K562 (cell line): ENCODE measurements around the gene SENP7. TPM values are rescaled to one million over a fixed set of nuclear protein-coding genes. Genes with fewer than 3 reads are reported as not detected.

ENCODE experiments used
- ATAC-seq: fragments of 200-7000 bp; cut with Tn5 transposase; 3 replicates; pipeline ENCODE4 v1.9.1; 2020; ENCODE audit warnings: moderate library complexity
- BruUV-seq: library from RNA; stranded (reverse); fragments of 400-500 nt; replicated peaks from 2 replicates; lab custom pipeline; 2021; lab: Mats Ljungman, UMichigan
- CTCF ChIA-PET: fragments of 300-600 bp; formaldehyde crosslinking; extraction: SDS; loops from one replicate; lab custom pipeline; 2021; ENCODE audit warnings: low intra/inter-chr PET ratio; lab: Yijun Ruan, JAX
- POLR2A ChIA-PET: fragments of 300-600, 350-650 bp; sonication (Branson Sonifier 250); formaldehyde crosslinking; extraction: SDS; loops from one replicate; lab custom pipeline; 2021; ENCODE audit warnings: antibody characterized with exemption, inconsistent platforms; lab: Yijun Ruan, JAX
- DNase-seq, 4 experiments: peaks; one replicate each; pipeline versions ENCODE4 v3.0.0 to v3.0.0-alpha.2; 2011 to 2018; ENCODE audit warnings: low spot score in 3 of 4, mixed read lengths in 3 of 4; ENCODE audit errors: extremely low read depth in 1 of 4
- FAIRE-seq: peaks from 2 replicates; lab custom pipeline; 2011; peaks lifted over from hg19 to GRCh38; lab: Jason Lieb, UNC
- H2AFZ ChIP-seq: 2 replicates; pipeline ENCODE4 v1.6.0; 2011; ENCODE audit warnings: low read depth, low read length, control low read depth, inconsistent platforms
- H3K27ac ChIP-seq: fragments of 200-600 bp; 3 replicates; pipeline ENCODE4 v1.8.0; 2011; ENCODE audit warnings: low read depth, mild to moderate bottlenecking, control low read depth, inconsistent platforms, low read length, moderate library complexity, mixed read lengths; ENCODE audit errors: extremely low read depth
- H3K27me3 ChIP-seq, 2 experiments: fragments of 300-600 bp in 1 of 2; 2 replicates in 1 of 2; 3 replicates in 1 of 2; pipeline versions ENCODE4 v1.6.0 to v1.8.0; 2011; ENCODE audit warnings: inconsistent platforms in 2 of 2, low read length in 2 of 2, mild to moderate bottlenecking in 1 of 2, mixed read lengths in 1 of 2, moderate library complexity in 1 of 2; ENCODE audit not compliant: control insufficient read depth in 2 of 2, insufficient read depth in 2 of 2
- H3K36me3 ChIP-seq: fragments of 300-600 bp; 3 replicates; pipeline ENCODE4 v1.8.0; 2011; ENCODE audit warnings: mild to moderate bottlenecking, low read length, inconsistent platforms; ENCODE audit not compliant: control insufficient read depth, insufficient read depth
- H3K4me1 ChIP-seq, 2 experiments: fragments of 200-600 bp in 1 of 2; replicated peaks in 1 of 2; 2 replicates in 1 of 2; 3 replicates in 1 of 2; pipeline versions ENCODE4 v1.5.1 to v1.8.0; 2011; ENCODE audit warnings: inconsistent platforms in 2 of 2, low read length in 2 of 2, mild to moderate bottlenecking in 1 of 2, mixed read lengths in 1 of 2, moderate library complexity in 1 of 2; ENCODE audit not compliant: control insufficient read depth in 2 of 2, insufficient read depth in 2 of 2
- H3K4me2 ChIP-seq: 2 replicates; pipeline ENCODE4 v1.6.1; 2011; ENCODE audit warnings: low read length, control low read depth, inconsistent platforms, mixed read lengths; ENCODE audit not compliant: insufficient read depth
- H3K4me3 ChIP-seq: fragments of 200-600 bp; sonication (generic), shearing (Covaris generic); 2 replicates; pipeline ENCODE4 v1.5.1; 2016; ENCODE audit warnings: control low read depth, inconsistent platforms
- H3K79me2 ChIP-seq: fragments of 200-600 bp; 3 replicates; pipeline ENCODE4 v1.8.0; 2011; ENCODE audit warnings: low read length, inconsistent platforms; ENCODE audit not compliant: control insufficient read depth, insufficient read depth
- H3K9ac ChIP-seq, 2 experiments: 2 replicates each; pipeline versions ENCODE4 v1.6.0 to v1.6.1; 2011; ENCODE audit warnings: low read depth in 2 of 2, low read length in 2 of 2, control low read depth in 1 of 2, inconsistent platforms in 1 of 2, mild to moderate bottlenecking in 1 of 2, mixed read lengths in 1 of 2; ENCODE audit not compliant: insufficient read depth in 1 of 2
- H3K9me1 ChIP-seq: one replicate; pipeline ENCODE4 v1.6.0; 2011; ENCODE audit warnings: inconsistent platforms, mild to moderate bottlenecking, low read length, moderate library complexity; ENCODE audit not compliant: control insufficient read depth, insufficient read depth
- H3K9me3 ChIP-seq: replicated peaks from 2 replicates; pipeline ENCODE4 v1.5.1; 2011; ENCODE audit warnings: low read depth, low read length, inconsistent platforms; ENCODE audit not compliant: control insufficient read depth, insufficient read depth
- H4K20me1 ChIP-seq: replicated peaks from 2 replicates; pipeline ENCODE4 v1.6.1; 2011; ENCODE audit warnings: low read length, inconsistent platforms, mixed read lengths; ENCODE audit not compliant: control insufficient read depth, insufficient read depth
- BMI1 ChIP-seq: fragments of 150-350 bp; IDR thresholded peaks from 2 replicates; pipeline ENCODE4 v1.6.1; 2014; ENCODE audit warnings: low read length
- BRCA1 ChIP-seq, 2 experiments: fragments of 450-650 bp in 1 of 2; sonication (generic) in 1 of 2; formaldehyde crosslinking in 1 of 2; IDR thresholded peaks; 2 replicates each; pipeline versions ENCODE4 v1.5.0 to v1.6.1; 2017 to 2020; ENCODE audit warnings: mild to moderate bottlenecking in 1 of 2, missing genetic modification reagents in 1 of 2
- HEY1 ChIP-seq: fragments of 250-450 bp; sonication (Bioruptor Pico); IDR thresholded peaks from 2 replicates; pipeline ENCODE4 v1.5.0; 2020; ENCODE audit warnings: mild to moderate bottlenecking, moderate library complexity, borderline replicate concordance
- IRF2 ChIP-seq: sonication (generic); formaldehyde crosslinking; IDR thresholded peaks from 2 replicates; pipeline ENCODE4 v1.8.1; 2022; ENCODE audit warnings: mild to moderate bottlenecking, missing genetic modification reagents
- NCOA1 ChIP-seq: fragments of 450-650 bp; IDR thresholded peaks from 2 replicates; pipeline ENCODE4 v1.6.1; 2016; ENCODE audit warnings: low read depth
- NR1H2 ChIP-seq: sonication (generic); formaldehyde crosslinking; IDR thresholded peaks from 2 replicates; pipeline ENCODE4 v1.4.0; 2020; ENCODE audit warnings: mild to moderate bottlenecking, missing genetic modification reagents
- STAG1 ChIP-seq: sonication (generic); formaldehyde crosslinking; IDR thresholded peaks from 2 replicates; pipeline ENCODE4 v1.5.0; 2020; ENCODE audit warnings: missing genetic modification reagents, borderline replicate concordance
- SUPT5H ChIP-seq: fragments of 450-650 bp; IDR thresholded peaks from 2 replicates; pipeline ENCODE4 v1.6.1; 2016
- TEAD4 ChIP-seq, 2 experiments: sonication (generic) in 1 of 2; formaldehyde crosslinking in 1 of 2; IDR thresholded peaks; 2 replicates each; pipeline versions ENCODE4 v1.6.1 to v1.8.0; 2012 to 2022; ENCODE audit warnings: borderline replicate concordance in 1 of 2, inconsistent platforms in 1 of 2, low read length in 1 of 2, mild to moderate bottlenecking in 1 of 2, missing genetic modification reagents in 1 of 2
- WHSC1 ChIP-seq: IDR thresholded peaks from one replicate; pipeline ENCODE4 v1.6.1; 2012; ENCODE audit warnings: low read length, control low read depth, inconsistent platforms
- XRCC5 ChIP-seq: fragments of 200-400 bp; formaldehyde crosslinking; IDR thresholded peaks from 2 replicates; pipeline ENCODE4 v1.6.1; 2017; ENCODE audit warnings: low read depth, mild to moderate bottlenecking, low read length
- YBX1 ChIP-seq: fragments of 450-650 bp; IDR thresholded peaks from 2 replicates; pipeline ENCODE4 v1.7.1; 2016; ENCODE audit warnings: mild to moderate bottlenecking
- ZNF143 ChIP-seq: sonication (generic); formaldehyde crosslinking; IDR thresholded peaks from 2 replicates; pipeline ENCODE4 v1.9.0; 2022; ENCODE audit warnings: mild to moderate bottlenecking, missing genetic modification reagents
- ZNF764 ChIP-seq: fragments of 250-450 bp; sonication (Bioruptor Pico); IDR thresholded peaks from 2 replicates; pipeline ENCODE4 v1.4.0; 2020; ENCODE audit warnings: low read depth, mild to moderate bottlenecking, moderate library complexity
- WGBS: fragments of 100-300 bp; shearing (Covaris generic); methylation state at CpG from one replicate; pipeline ENCODE4 v1.1.6; 2016; ENCODE audit warnings: low coverage, mixed read lengths; ENCODE audit not compliant: insufficient coverage; ENCODE audit errors: missing lambda C conversion rate; 5-methylcytosine and 5-hydroxymethylcytosine counted together
- in situ Hi-C: fragments of 300-500 bp; cut with MboI; formaldehyde crosslinking; loops from 4 replicates; pipeline ENCODE4 v1.15.0; 2018; ENCODE audit warnings: inconsistent platforms, mixed read lengths
- intact Hi-C: fragments of 100-400 bp; cut with micrococcal nuclease; formaldehyde crosslinking; loops from 2 replicates; pipeline ENCODE4 v1.14.2; 2022
- polyA plus RNA-seq, 8 experiments: library from polyadenylated mRNA; depleted of rRNA in 4 of 8; stranded (reverse) in 5 of 8; unstranded in 3 of 8; fragments of >200 nt; fragmentation: Nextera tagmentation in 2 of 8; fragmentation: Illumina TruSeq in 1 of 8; extraction: Ambion mirVana in 2 of 8; extraction: Trizol in 1 of 8; gene quantifications; 2 replicates each; pipeline versions ENCODE4 v1.2.1 to v1.2.3, GENCODE V29; 2011 to 2014; ENCODE audit warnings: inconsistent platforms in 1 of 8, missing spikeins in 1 of 8
- total RNA-seq, 7 experiments: library from RNA; depleted of rRNA in 6 of 7; stranded (reverse); fragments of >200 nt in 6 of 7; fragmentation: Illumina TruSeq in 2 of 7; extraction: Trizol in 2 of 7; gene quantifications; 2 replicates each; pipeline versions ENCODE4 v1.2.1 to v1.2.3, GENCODE V29; 2011 to 2021; ENCODE audit warnings: low replicate concordance in 1 of 7

SENP7 gene
- total and polyA plus RNA-seq, 9 of the 15 experiments (the other 6 are each of a cell fraction or from before 2014, with no cell fraction given): 4.1 to 21.9 (median 10.7) TPM

DNA sequence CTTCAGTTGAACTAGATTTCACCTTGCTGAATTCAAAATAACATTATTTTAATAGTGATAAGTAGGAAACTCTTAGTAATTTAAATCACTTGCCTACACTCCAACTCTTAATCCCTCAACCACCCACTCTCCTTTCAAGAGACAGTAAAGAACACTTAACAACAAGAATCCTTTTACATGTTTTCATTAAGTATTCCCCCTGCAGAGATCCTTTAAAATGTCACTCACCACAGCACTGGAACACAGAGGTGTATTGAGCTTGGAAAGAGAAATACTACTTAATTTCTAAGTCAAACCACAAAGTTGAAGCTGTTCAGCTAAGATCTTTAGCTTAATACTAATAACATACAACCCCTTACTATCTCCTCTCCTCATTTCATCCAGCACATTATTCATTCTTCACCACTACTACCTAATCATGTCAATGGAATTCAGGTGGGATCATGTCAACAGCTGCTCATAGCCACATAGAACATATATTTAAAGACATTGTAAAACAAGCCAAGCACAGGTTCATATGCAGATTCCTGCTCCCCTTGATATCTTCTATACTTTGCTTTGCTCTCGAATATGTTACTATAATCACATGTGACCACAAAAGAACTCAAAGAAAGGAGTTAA is 233.1 kb downstream of the SENP7 start:
- no peak overlapping the region for H3K9ac ChIP-seq
- FAIRE-seq: no peak
- CTCF ChIA-PET: no interaction called here
- no peaks in the 10 kb centered on the region for H3K27me3 ChIP-seq
- no peak overlapping the region for H2AFZ ChIP-seq
- 13% methylated on average over 1 of the region's 1 CpG for whole genome bisulfite sequencing
- H3K9me3 ChIP-seq: no peaks in the 10 kb centered on the region
- POLR2A ChIA-PET: no interaction called here
- no peak for TF ChIP-seq NR1H2
- TF ChIP-seq IRF2 (CRISPR knock-in tag): no peak
- TF ChIP-seq WHSC1: no peak
- no peak for TF ChIP-seq XRCC5
- no peak for TF ChIP-seq ZNF764 (CRISPR knock-in tag)
- TF ChIP-seq BRCA1 (IDR thresholded peaks at IDR 0.05): no peak
- no peak for TF ChIP-seq BRCA1 (CRISPR knock-in tag; IDR thresholded peaks at IDR 0.05)
- TF ChIP-seq BMI1: no peak
- no peak for TF ChIP-seq YBX1
- TF ChIP-seq STAG1 (CRISPR knock-in tag): no peak
- no peak for TF ChIP-seq HEY1 (CRISPR knock-in tag)
- TF ChIP-seq SUPT5H: no peak
- no peak for TF ChIP-seq NCOA1
- no peak for TF ChIP-seq ZNF143 (CRISPR knock-in tag)
- no peak for TF ChIP-seq TEAD4 (IDR thresholded peaks at IDR 0.05; ENCODE audit: low read length)
- no peak for TF ChIP-seq TEAD4 (CRISPR knock-in tag; IDR thresholded peaks at IDR 0.05; ENCODE audit: borderline replicate concordance)
- TF ChIP-seq, all 486 proteins: peak for 0
- Histone ChIP-seq H3K9me1 (no peaks in the 10 kb centered on the region), H3K79me2 (no peaks in the 10 kb centered on the region), H4K20me1 (no peaks in the 10 kb centered on the region), H3K4me3 (no peak overlapping the region), H3K36me3 (no peaks in the 10 kb centered on the region), H3K27ac (no peak overlapping the region), H3K4me1 (no peaks in the 10 kb centered on the region), H3K4me2 (no peak overlapping the region)
- DNase-seq (no peak), ATAC-seq (no peak)
- in situ Hi-C loops: no loop called here
- intact Hi-C loops: no loop called here
- no TSS peak for BruUV-seq
